Bronchial epithelial cell (primary cell): Measurements from ENCODE around the gene CTR9. TPM values are rescaled to one million over a fixed set of nuclear protein-coding genes. Genes with fewer than 3 reads are reported as not detected.

Experiments used
- DNase-seq: peaks from one replicate; pipeline ENCODE4 v3.0.0-alpha.2; 2010; ENCODE audit warnings: low read depth
- FAIRE-seq: peaks from 2 replicates; lab custom pipeline; 2011; peaks lifted over from hg19 to GRCh38; lab: Jason Lieb, UNC
- H3K27me3 ChIP-seq: 2 replicates; pipeline ENCODE4 v1.5.1; 2011; ENCODE audit warnings: low read length; ENCODE audit not compliant: control insufficient read depth, insufficient read depth
- H3K36me3 ChIP-seq: 2 replicates; pipeline ENCODE4 v1.5.1; 2011; ENCODE audit warnings: low read length; ENCODE audit not compliant: control insufficient read depth, insufficient read depth
- H3K4me3 ChIP-seq: 2 replicates; pipeline ENCODE4 v1.5.1; 2011; ENCODE audit warnings: mild to moderate bottlenecking, low read depth, low read length, control low read depth
- total RNA-seq: library from RNA; depleted of rRNA; stranded (reverse); fragments of >200 nt; gene quantifications from 2 replicates; pipeline ENCODE4 v1.2.1, GENCODE V29; 2014
- TF ChIP-seq, protein P1 (sequence below): IDR thresholded peaks from 2 replicates; pipeline ENCODE4 v1.5.1; 2011; ENCODE audit warnings: mild to moderate bottlenecking, moderate library complexity, low read length, control low read depth, inconsistent platforms; ENCODE audit not compliant: insufficient read depth, severe bottlenecking

Gene CTR9
- total RNA-seq, 1 donor from 2014 or later, result 16.8 TPM

DNA sequence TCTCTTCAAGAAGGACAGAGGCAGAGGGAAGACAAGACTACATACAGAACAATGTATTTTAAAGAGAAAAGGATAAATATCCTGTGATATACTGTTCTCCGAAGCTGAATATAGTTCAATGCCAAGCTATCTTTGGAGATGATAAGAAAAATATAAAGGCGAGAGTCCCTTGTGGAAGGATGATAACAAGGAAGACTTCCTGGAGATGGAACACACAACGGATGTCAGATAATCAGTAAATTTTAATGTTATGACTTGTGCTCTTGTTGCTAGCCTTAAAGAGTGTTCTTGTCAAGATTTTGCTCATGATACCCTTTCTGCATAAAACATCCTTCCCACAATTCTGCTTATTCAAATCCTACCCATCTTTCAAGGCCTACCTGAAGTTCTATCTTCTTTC lies 6.8 kb upstream of the CTR9 start:
- FAIRE-seq, result no peak
- no peaks in the 10 kb centered on the region for H3K36me3 ChIP-seq

DNA sequence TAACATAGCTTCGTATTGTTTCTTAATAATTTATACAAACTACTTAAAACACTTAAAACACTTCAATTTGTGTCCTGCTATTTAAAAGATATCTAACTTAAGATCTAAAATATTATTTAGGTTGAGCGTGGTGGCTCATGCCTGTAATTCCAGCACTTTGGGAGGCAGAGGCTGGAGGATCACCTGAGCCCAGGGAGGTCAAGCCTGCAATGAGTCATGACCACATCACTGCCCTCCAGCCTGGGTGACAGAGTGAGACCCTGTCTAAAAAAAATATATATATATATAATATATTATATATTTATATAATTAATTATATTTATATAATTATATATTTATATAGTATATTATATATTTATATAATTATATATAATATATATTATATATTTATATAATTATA lies 4.2 kb upstream of the CTR9 start:
- no peak for DNase-seq
- no peaks in the 10 kb centered on the region for H3K36me3 ChIP-seq
- FAIRE-seq, result no peak
- no peak overlapping the region for H3K4me3 ChIP-seq
- H3K27me3 ChIP-seq, result no peaks in the 10 kb centered on the region
- TF ChIP-seq, protein P1, sequence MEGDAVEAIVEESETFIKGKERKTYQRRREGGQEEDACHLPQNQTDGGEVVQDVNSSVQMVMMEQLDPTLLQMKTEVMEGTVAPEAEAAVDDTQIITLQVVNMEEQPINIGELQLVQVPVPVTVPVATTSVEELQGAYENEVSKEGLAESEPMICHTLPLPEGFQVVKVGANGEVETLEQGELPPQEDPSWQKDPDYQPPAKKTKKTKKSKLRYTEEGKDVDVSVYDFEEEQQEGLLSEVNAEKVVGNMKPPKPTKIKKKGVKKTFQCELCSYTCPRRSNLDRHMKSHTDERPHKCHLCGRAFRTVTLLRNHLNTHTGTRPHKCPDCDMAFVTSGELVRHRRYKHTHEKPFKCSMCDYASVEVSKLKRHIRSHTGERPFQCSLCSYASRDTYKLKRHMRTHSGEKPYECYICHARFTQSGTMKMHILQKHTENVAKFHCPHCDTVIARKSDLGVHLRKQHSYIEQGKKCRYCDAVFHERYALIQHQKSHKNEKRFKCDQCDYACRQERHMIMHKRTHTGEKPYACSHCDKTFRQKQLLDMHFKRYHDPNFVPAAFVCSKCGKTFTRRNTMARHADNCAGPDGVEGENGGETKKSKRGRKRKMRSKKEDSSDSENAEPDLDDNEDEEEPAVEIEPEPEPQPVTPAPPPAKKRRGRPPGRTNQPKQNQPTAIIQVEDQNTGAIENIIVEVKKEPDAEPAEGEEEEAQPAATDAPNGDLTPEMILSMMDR, result no peak

More for the DNA sequence above, 6.8 kb upstream of the CTR9 start:
- no peak overlapping the region for H3K4me3 ChIP-seq
- no peak for DNase-seq
- TF ChIP-seq, protein P1, result no peak
- no peaks in the 10 kb centered on the region for H3K27me3 ChIP-seq

DNA sequence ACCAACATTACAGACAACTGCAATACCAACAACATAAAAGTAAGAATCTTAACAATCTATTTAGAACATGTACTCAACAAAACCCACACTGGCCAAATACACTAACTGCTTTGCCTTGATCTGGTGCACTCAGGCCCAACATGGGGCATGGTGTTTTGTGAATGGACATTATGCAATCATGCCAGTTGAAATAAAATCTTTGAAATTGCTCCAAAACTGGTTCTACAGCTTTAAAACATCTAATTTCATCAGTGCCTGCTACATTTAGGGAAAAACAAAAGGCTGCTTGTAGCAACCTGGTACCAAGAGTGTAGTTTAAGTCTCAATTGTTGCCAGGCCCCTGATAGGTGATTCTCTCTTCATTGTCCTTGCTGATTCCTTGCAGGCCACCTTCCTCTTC lies 3.3 kb upstream of the CTR9 start:
- DNase-seq (peak; percentile 12), FAIRE-seq (no peak)
- Histone ChIP-seq H3K36me3 (no peaks in the 10 kb centered on the region), H3K4me3 (no peak overlapping the region), H3K27me3 (no peaks in the 10 kb centered on the region)
- TF ChIP-seq, protein P1, result no peak

DNA sequence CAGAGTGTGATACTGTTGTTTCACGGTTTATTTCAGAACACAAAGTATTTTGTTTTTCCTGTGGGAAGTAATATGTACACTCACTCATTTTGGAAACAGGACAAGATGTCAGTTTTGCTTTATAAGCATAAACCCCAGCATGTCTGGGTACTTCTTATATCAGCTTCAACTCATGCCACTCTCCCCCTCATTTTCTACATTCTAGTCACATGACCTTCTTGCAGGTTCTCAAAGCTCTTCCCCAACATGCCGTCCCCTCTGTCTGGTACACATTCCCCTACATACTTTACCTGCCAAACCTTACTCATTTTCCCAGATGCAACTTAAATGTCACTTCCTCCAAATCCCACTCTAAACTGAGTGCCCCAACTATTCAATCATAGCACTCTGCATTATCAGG lies 1.6 kb upstream of the CTR9 start:
- DNase-seq, result no peak

DNA sequence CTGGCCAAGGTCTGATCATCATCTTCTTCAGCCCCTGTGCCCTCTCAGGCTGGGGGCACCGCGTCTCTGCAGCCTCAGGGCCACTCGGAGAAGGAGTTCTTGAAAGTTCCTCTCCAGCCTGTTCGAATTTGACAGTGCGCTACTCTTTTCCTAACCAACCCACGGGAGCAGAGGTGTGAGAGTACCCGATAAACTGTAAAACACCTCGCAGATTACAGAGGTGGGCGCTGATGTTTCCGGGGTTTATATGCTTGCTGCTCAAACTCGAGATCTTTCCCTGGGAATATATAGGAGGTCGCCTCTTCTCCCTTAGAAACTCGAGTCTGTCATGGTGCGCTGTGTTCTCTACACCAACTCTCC lies 515 bp downstream of the CTR9 start:
- TF ChIP-seq, protein P1, result no peak
- Histone ChIP-seq H3K36me3 (peaks cover 5% of the 10 kb centered on the region), H3K4me3 (peak overlapping the region; percentile 90), H3K27me3 (no peaks in the 10 kb centered on the region)
- no peak for FAIRE-seq
- peak; percentile 7 for DNase-seq

More for the DNA sequence above, 1.6 kb upstream of the CTR9 start:
- FAIRE-seq, result no peak
- TF ChIP-seq, protein P1, result no peak
- H3K27me3 ChIP-seq, result no peaks in the 10 kb centered on the region
- H3K36me3 ChIP-seq, result peaks cover 1% of the 10 kb centered on the region
- no peak overlapping the region for H3K4me3 ChIP-seq

DNA sequence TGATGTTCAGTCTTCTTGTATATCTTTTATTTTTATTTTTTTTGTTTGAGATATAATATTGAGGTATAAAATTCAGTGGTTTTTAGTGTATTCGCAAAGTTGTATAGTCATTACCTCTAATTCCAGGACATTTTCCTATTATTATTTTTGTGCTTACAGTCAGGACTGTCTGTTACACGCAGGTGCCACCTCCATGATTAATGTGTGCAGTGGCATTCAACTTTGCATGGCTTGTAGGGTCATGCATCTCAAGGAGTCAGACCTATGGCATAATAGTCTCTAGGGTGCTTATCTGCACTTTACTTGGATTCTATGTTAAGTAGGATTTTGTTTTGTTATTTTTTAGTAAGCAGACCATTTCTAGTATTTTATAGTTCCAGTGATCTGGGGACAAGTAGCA lies 1.0 kb downstream of the CTR9 start:
- no peaks in the 10 kb centered on the region for H3K27me3 ChIP-seq
- FAIRE-seq, result no peak
- TF ChIP-seq, protein P1, result no peak
- peak; percentile 65 for DNase-seq
- H3K4me3 ChIP-seq, result peak overlapping the region; percentile 90
- H3K36me3 ChIP-seq, result peaks cover 7% of the 10 kb centered on the region
